GM18502 (cell line): ENCODE data around the gene PROSER1.
"Not testable (repeated sequence)": the region's sequence is repeated elsewhere in the genome, so short reads cannot be mapped to it uniquely, and the experiment has no call there.

Source experiments
- ATAC-seq: cut with Tn5 transposase; IDR thresholded peaks from one replicate; pipeline ENCODE4 v1.9.1; 2021; ENCODE audit warnings: mild to moderate bottlenecking; ENCODE audit not compliant: unreplicated experiment, poor library complexity

PROSER1 gene

DNA sequence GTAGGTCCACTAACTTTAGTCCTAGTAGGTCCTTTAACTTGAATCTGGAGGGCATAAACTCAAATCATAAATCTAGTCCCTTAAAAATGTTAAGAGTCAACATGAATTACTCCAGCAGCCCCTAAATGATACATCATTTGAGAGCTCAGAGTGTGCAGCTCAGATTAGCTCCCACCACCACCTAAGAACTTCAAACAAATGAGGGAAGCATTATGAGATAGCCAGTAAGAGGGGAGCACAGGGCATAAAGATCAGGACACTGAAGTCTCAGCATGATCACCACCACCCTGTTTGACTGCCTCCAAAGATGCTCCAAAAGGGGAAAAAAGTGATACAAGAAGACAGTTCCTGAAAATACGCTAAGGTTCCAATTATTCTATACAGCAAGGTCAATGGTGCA lies 5.7 kb downstream of the PROSER1 start:
- ATAC-seq = no peak

- no peak for ATAC-seq
Observed at GRCh38 chr13:39025433-39025839, 12.5 kb downstream of the PROSER1 start.

GRCh38 chr13:39023761-39024160 lies 14.1 kb downstream of the PROSER1 start:
- no peak for ATAC-seq

GRCh38 chr13:39023316-39023715 lies 14.6 kb downstream of the PROSER1 start:
- no peak for ATAC-seq

GRCh38 chr13:39020853-39021462 lies 16.9 kb downstream of the PROSER1 start:
- no peak for ATAC-seq

DNA sequence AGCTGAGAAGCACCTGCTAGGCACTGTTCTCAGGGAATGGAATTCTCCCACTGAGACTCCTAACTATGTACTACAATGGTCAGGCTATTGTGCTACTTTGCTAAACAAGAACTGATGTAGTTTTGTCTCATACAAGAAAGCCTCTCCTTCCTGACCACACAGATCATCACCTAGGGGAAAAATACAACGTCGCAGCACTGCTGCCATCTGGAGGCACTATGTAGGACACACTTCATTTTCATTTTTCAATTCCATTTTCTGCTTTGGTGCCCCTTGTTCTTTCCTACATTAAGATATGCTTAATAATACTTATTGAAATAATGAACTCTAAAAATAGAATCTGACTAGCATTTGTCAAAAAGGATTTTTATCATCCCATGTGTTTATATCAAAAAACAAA lies 21.1 kb downstream of the PROSER1 start:
- peak; percentile 86 for ATAC-seq

DNA sequence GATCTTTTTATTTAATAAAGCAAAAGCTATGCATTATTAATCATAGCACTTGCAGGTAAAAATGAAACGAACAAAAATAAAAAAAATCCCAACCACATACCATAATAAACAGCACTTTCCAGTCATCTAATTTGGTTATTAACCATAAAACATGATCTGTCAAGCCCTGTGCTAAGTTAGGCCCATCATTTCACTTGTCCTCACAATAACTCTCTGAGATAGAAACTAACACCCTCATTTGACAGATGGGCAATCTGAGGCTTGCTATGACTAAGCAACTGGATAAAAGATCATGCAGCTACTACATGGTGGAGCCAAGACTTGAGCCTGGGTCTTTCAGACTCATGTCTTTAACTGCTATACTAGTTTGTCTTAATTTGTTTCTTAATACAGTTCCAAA lies 21.8 kb downstream of the PROSER1 start:
- peak; percentile 88 for ATAC-seq

GRCh38 chr13:39013462-39013861 lies 24.4 kb downstream of the PROSER1 start:
- ATAC-seq = no peak

GRCh38 chr13:39012608-39013007 lies 25.3 kb downstream of the PROSER1 start:
- no peak for ATAC-seq

DNA sequence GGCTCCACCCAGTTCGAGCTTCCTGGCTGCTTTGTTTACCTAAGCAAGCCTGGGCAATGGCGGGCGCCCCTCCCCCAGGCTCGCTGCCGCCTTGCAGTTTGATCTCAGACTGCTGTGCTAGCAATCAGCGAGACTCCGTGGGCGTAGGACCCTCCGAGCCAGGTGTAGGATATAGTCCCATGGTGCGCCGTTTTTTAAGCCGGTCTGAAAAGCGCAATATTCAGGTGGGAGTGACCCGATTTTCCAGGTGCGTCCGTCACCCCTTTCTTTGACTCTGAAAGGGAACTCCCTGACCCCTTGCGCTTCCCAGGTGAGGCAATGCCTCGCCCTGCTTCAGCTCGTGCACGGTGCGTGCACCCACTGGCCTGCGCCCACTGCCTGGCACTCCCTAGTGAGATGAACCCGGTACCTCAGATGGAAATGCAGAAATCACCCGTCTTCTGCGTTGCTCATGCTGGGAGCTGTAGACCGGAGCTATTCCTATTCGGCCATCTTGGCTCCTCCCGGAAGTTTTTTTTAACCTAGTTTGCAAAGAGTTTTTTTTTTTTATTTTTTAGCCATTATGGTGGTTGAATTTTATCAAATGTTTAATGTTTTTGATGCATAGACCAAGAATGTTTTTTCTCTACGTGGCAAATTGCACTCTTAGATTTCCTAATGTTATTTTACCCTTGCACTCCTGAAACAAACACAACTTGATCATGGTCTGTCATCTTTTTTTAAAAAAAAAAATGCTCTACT lies 31.3 kb downstream of the PROSER1 start:
- not testable (repeated sequence) for ATAC-seq

DNA sequence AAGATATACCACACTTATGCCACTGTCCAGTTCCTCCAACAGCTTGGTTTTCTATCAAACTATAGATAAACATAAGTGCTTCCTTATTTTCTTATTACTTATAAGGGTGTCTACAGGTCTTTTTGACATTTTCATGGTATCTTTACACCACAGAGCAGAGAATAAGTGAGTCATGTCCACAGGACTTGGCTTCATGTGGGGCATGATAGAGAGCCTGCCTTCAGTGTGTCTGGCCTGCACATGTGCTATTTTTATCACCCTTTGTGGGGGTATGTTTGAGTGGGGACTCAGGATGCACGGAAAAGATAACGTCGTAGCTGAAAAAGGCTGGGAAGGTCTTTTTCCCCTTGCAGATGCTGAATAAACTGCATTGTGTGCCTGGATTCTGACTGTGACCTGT lies 39.1 kb downstream of the PROSER1 start:
- ATAC-seq = no peak

- ATAC-seq = no peak
Observed at GRCh38 chr13:38993381-38993780, 44.5 kb downstream of the PROSER1 start.

DNA sequence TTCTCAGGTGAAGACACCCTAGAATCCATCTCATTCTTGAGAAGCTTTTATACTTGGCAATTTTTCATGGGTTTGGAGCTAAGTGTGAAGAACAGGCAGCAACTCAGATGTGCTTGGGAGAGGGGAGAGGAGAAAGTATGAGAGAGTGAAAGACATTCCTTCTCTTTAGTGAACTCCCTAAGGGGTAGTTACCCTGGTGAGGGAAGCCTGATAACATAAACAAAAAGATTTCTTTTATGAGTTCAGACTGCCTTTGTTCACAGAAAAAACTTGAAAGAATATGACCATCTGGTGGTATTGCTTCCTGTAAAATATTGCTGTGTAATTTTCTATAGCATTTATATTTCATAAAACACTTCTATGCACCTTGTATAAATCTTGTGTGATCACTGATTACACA lies 47.2 kb downstream of the PROSER1 start, which contains the start of gene STOML3:
Gene STOML3, minus strand, starts transcription at position 139 of the 400 bp plus-strand sequence. Its CDS starts 110 bp downstream, at position 29.
- no peak for ATAC-seq

DNA sequence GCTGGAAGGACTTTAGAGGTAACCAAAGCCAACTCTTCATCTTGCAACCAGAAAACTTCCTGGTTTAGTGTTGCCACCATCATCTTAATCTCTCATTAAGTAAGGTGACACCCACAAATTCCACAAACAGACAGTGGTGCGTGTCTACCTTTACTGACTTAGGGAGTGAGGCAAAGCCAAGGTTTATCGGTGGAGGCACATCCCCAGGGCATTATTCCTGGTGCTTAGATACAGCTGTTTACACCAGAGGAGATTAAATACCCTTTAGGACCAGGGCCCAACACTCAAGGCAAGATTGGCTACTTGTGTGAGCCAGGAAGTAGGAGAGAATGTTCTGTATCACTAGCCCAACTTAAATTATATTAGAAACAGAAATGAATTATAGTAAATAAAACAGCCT lies 56.8 kb downstream of the PROSER1 start:
- no peak for ATAC-seq

DNA sequence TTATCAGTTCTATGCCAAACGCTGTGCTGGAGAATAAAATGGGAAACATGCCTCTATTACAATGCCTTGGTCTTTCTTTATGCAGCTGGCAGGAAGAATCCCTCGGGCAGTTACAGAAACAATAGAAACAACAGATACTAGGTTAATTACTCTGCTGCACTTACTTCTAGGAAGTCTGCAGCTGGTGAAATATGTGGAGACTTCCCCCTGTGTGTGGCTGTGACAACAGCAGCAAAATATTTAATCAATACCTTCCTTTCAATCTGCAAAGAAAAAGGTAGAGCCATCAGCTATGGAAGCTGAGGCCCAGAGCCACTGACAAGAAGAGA lies 57.2 kb downstream of the PROSER1 start:
- ATAC-seq = no peak

DNA sequence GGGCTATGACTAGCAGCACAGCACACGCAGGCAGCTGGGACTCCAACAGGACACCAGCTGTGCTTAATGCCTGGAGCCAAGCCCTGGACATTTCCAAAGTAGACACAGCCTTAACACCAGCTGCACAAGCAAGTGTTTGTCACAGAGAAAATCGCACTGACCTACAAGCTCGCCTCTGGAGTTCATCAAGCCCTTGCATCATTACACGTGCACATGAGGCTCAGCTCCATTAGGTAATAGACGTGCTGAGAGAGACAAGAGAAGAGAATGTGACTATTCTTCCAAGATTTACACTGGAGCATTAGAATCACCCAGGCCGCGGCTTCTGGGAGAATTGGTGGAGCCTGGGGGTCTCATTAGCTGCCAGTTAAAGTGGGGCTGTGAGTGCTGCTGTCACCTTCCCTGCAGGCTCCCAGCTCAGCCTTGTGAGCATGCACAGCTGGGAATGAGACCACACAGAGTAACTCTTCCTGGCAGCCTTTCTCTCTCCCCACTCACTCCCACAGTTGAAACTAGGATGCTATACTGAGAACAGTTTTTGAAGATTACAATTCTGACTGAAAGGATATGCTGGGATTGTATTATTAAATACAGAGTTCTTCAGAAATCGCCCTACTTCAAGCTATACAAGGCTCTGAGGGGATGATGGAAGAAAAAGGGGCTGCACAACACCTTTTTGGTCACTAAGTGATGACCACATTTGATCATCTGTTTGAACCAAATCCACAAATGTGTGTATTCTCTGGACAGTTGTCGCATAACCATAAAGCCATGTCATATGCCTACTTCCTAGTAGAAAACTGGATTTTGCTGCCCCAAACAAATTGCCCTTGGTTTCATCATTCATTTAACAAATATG lies 57.8 kb downstream of the PROSER1 start:
- no peak for ATAC-seq

DNA sequence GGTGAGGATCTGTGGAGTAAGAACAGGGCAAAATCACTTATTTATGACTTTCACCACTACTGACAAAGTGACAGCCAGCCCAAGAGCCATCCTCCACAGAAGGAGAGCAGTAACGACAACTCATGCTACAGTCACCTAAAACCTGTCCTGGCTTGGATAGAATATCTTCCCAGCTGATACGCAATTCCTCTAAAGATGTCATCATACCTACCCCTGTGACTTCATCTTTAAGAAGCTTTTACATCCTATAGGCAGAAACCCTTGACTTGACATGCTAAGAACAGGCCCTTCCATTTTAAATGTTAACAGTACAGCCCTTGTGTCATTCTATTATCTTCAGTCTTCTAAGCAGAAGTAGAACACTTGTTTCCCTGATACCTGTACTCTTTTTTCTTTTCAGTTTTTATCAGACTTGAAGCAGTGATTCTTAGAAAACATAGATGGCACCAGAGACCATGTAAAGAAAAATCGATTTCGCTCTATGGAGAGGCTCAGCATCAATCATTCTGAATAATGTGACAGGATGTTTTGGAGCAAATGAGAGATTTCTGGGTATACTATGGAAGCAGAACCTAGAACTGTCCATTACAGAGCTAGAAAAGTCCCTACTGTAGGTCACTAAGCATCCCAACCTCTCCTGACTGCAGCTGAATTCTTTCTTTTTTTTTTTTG lies 67.4 kb downstream of the PROSER1 start:
- ATAC-seq = no peak

- no peak for ATAC-seq
Observed at GRCh38 chr13:38969187-38969586, 68.7 kb downstream of the PROSER1 start.

DNA sequence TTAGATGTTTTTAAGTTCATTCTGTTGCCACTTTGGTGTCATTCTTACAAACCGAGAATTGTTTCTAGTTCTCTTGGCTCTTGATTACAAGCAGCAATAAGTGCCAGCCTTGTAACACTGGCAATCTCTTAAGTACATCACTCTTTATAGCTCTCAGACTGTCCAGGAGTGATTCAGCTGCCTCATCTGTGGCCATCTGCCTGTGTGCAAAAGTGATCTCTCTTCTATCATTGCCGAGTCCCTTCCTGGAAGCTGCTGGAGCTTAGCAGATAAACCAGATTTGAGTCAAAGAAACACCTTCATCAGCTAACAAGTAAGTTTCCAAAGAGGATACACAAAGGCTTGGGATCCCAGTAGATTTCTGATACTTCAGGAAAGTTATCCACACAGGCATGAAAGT lies 70.4 kb downstream of the PROSER1 start:
- no peak for ATAC-seq

- no peak for ATAC-seq
Observed at GRCh38 chr13:38965281-38965680, 72.6 kb downstream of the PROSER1 start.

DNA sequence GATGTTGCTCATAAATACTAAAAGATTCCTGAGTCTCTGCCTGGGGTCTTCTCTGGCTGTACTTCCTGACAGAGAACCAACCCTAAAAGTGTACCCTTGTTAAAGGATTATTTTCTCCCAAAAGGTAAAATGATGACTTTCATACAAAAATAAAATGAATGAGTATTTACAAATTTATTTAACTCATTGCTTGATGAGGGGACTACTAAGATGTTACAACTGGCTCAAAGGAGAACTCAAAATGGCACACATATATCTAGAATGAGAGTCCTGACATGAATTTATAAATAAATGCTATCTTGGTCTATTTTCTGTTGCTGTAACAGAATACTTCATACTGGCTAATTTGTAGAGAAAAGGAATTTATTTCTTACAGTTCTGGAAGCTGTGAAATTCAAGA lies 77.7 kb downstream of the PROSER1 start:
- ATAC-seq = no peak
